ENCODE measurements around the gene SIRT4.
"Not testable (repeated sequence)": the region's sequence is repeated elsewhere in the genome, so short reads cannot be mapped to it uniquely, and the experiment has no call there.

The SIRT4 gene

GRCh38 chr12:120301962-120302815 lies at the start of gene SIRT4:
SIRT4 (plus strand) TSS chr12:120302321; CDS start chr12:120303562, 1,241 bp downstream.
- peak within 1 kb of the TSS; percentile 31; the same call in 1 of the 2 replicates for H3K27ac ChIP-seq
- peak; percentile 93 for DNase-seq (ENCODE audit: low spot score)
- TF ChIP-seq CTCF (conservative IDR thresholded peaks at IDR 0.05; ENCODE audit: low read depth), result peak; percentile 92
- CTCF ChIA-PET, result interaction anchor here (0.6 to 1.5 kb wide), 16 partner anchors 10 to 1328 kb away, joined by 3 to 12 read pairs (median 6); partner anchors contain the start of genes RNU4-1 and RNU4-2
- POLR2A ChIA-PET (ENCODE audit: low non-redundant PET), result interaction anchor here (0.6 to 1.1 kb wide), 3 partner anchors 9 to 1526 kb away, joined by 3 to 5 read pairs (median 5); partner anchors contain the start of genes RNU4-1 and RNU4-2

GRCh38 chr12:120253313-120253712 lies 48.8 kb upstream of the SIRT4 start:
- DNase-seq (ENCODE audit: low spot score); POLR2A ChIA-PET (ENCODE audit: low non-redundant PET): not testable (repeated sequence)
- CTCF ChIA-PET, result interaction anchor here (0.6 kb wide), 1 partner anchor 249 kb away, joined by 3 read pairs; no protein-coding TSS in a partner anchor
- peak overlapping the region; percentile 74 for H3K27ac ChIP-seq

- POLR2A ChIA-PET (ENCODE audit: low non-redundant PET), result no interaction called here
Measured at GRCh38 chr12:120254809-120255208, 47.3 kb upstream of the SIRT4 start.

GRCh38 chr12:120257041-120257821 lies 44.9 kb upstream of the SIRT4 start:
- H3K27ac ChIP-seq, result peak overlapping the region; percentile 96
- TF ChIP-seq CTCF (conservative IDR thresholded peaks at IDR 0.05; ENCODE audit: low read depth), result no peak
- POLR2A ChIA-PET (ENCODE audit: low non-redundant PET), result interaction anchor here (0.8 kb wide), 1 partner anchor 9 kb away, joined by 3 read pairs; no protein-coding TSS in a partner anchor
- CTCF ChIA-PET, result interaction anchor here (0.8 to 1.5 kb wide), 6 partner anchors 8 to 28 kb away, joined by 3 to 11 read pairs (median 4); partner anchors contain the start of gene PXN
- peak; percentile 75 for DNase-seq (ENCODE audit: low spot score)

More at GRCh38 chr12:120254809-120255208, 47.3 kb upstream of the SIRT4 start:
- DNase-seq (ENCODE audit: low spot score), result no peak
- peak overlapping the region; percentile 48; the same call in 1 of the 2 replicates for H3K27ac ChIP-seq
- CTCF ChIA-PET, result interaction anchor here (1.0 to 1.3 kb wide), 2 partner anchors 27 kb away, joined by 4 read pairs; no protein-coding TSS in a partner anchor
- no peak for TF ChIP-seq CTCF (conservative IDR thresholded peaks at IDR 0.05; ENCODE audit: low read depth)

GRCh38 chr12:120258323-120258896 lies 43.7 kb upstream of the SIRT4 start:
- ChIA-PET CTCF (interaction anchor here (0.8 to 1.1 kb wide), 2 partner anchors 17 to 23 kb away, joined by 3 to 4 read pairs; no protein-coding TSS in a partner anchor), POLR2A (ENCODE audit: low non-redundant PET) (interaction anchor here (1.0 kb wide), 1 partner anchor 57 kb away, joined by 7 read pairs; no protein-coding TSS in a partner anchor)
- no peak for TF ChIP-seq CTCF (conservative IDR thresholded peaks at IDR 0.05; ENCODE audit: low read depth)
- peak overlapping the region; percentile 96 for H3K27ac ChIP-seq
- DNase-seq (ENCODE audit: low spot score), result no peak

- POLR2A ChIA-PET (ENCODE audit: low non-redundant PET), result interaction anchor here (1.0 to 1.1 kb wide), 2 partner anchors 30 to 58 kb away, joined by 3 to 7 read pairs; no protein-coding TSS in a partner anchor
- CTCF ChIA-PET, result interaction anchor here (1.0 to 9.2 kb wide), 3 partner anchors 22 to 30 kb away, joined by 3 to 142 read pairs (median 5); no protein-coding TSS in a partner anchor
- H3K27ac ChIP-seq, result peak overlapping the region; percentile 96
- no peak for DNase-seq (ENCODE audit: low spot score)
- TF ChIP-seq CTCF (conservative IDR thresholded peaks at IDR 0.05; ENCODE audit: low read depth), result no peak
Measured at GRCh38 chr12:120259418-120260202, 42.5 kb upstream of the SIRT4 start.

Data from RWPE1 (cell line).